ENCODE data around the gene SLC38A3. TPM values are rescaled to one million over a fixed set of nuclear protein-coding genes. Genes with fewer than 3 reads are reported as not detected.
A peak's percentile ranks its signal among the peaks of the same experiment; 100 is the strongest.

SLC38A3 gene
- total and polyA plus RNA-seq, 9 of the 15 experiments (the other 6 are each of a cell fraction or from before 2014, with no cell fraction given) = 0.09 to 0.38 (median 0.16) TPM; not detected in 6

- TF ChIP-seq ARID3A (IDR thresholded peaks at IDR 0.05; ENCODE audit: borderline replicate concordance, low read depth, low read length) (no peak), DEAF1 (CRISPR knock-in tag; IDR thresholded peaks at IDR 0.05) (no peak), L3MBTL2 (IDR thresholded peaks at IDR 0.05) (peak; percentile 63), ZBTB17 (CRISPR knock-in tag; IDR thresholded peaks at IDR 0.05) (no peak), ZNF707 (CRISPR knock-in tag; conservative IDR thresholded peaks at IDR 0.05) (no peak), SAP30 (IDR thresholded peaks at IDR 0.05; ENCODE audit: borderline replicate concordance, insufficient read depth, low read depth, low read length, poor library complexity, severe bottlenecking) (peak; percentile 16), ZNF184 (CRISPR knock-in tag; IDR thresholded peaks at IDR 0.05) (no peak), ADNP (tag; IDR thresholded peaks at IDR 0.05) (no peak), ZNF197 (CRISPR knock-in tag; IDR thresholded peaks at IDR 0.05; ENCODE audit: low read depth) (no peak), ERF (CRISPR knock-in tag; IDR thresholded peaks at IDR 0.05) (no peak), RBM39 (optimal IDR thresholded peaks at IDR 0.05; ENCODE audit: low read depth, low read length) (no peak), ZNF609 (CRISPR knock-in tag; IDR thresholded peaks at IDR 0.05; ENCODE audit: borderline replicate concordance) (no peak), MEIS2 (IDR thresholded peaks at IDR 0.05; ENCODE audit: partially characterized antibody) (no peak), BRCA1 (IDR thresholded peaks at IDR 0.05) (no peak), BRCA1 (CRISPR knock-in tag; IDR thresholded peaks at IDR 0.05) (no peak), ZBTB7A (IDR thresholded peaks at IDR 0.05; ENCODE audit: borderline replicate concordance, control insufficient read depth, low read depth, low read length) (peak; percentile 20; the same call in 1 of the 2 replicates)
These were observed 30.8 kb downstream of the SLC38A3 start, which contains the start of gene GNAI2 (continued) for GRCh38 chr3:50235716-50236483.

Measured in K562 (cell line).